ENCODE measurements around the gene LPCAT3. TPM values are rescaled to one million over a fixed set of nuclear protein-coding genes. Genes with fewer than 3 reads are reported as not detected.

Gene LPCAT3
- total RNA-seq, 1 donor from 2014 or later = 40.2 TPM

DNA sequence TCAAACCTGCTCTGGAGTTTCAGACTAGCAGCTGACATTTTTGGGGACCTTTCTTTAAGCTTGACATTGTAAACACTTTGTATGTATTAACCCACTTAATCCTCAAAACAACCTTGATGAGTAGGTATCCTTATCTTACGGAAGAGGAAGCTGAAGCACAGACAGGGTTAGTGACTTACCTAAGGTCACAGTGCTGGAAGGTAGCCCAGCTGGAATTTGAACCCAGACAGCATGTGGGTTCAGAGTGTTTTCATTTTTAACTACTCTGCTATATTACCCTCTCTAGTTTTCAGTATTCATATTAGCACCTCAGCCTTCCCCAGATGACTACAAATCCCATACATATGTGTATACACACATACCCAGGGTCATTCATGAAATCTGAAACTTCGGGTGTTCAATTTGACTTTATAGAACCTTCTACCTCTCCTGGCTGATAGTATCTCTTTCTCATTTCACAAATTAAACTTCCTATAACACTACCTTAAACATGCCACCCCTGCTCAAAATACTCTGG, 13.9 kb downstream of the LPCAT3 start:
- H3K4me3 Mint-ChIP-seq (ENCODE audit: unreplicated experiment) = no peak overlapping the region
- no peak for TF ChIP-seq CTCF (IDR thresholded peaks at IDR 0.05; ENCODE audit: unreplicated experiment)
- no peaks in the 10 kb centered on the region for H3K4me1 Mint-ChIP-seq (ENCODE audit: unreplicated experiment)
- H3K9me3 Mint-ChIP-seq (ENCODE audit: unreplicated experiment) = no peaks in the 10 kb centered on the region
- no peak for DNase-seq (ENCODE audit: low spot score)
- H3K27ac Mint-ChIP-seq (ENCODE audit: unreplicated experiment) = no peak overlapping the region
- H3K27me3 Mint-ChIP-seq (ENCODE audit: unreplicated experiment) = peaks cover 2% of the 10 kb centered on the region
- no peaks in the 10 kb centered on the region for H3K36me3 Mint-ChIP-seq (ENCODE audit: low read depth, unreplicated experiment)

DNA sequence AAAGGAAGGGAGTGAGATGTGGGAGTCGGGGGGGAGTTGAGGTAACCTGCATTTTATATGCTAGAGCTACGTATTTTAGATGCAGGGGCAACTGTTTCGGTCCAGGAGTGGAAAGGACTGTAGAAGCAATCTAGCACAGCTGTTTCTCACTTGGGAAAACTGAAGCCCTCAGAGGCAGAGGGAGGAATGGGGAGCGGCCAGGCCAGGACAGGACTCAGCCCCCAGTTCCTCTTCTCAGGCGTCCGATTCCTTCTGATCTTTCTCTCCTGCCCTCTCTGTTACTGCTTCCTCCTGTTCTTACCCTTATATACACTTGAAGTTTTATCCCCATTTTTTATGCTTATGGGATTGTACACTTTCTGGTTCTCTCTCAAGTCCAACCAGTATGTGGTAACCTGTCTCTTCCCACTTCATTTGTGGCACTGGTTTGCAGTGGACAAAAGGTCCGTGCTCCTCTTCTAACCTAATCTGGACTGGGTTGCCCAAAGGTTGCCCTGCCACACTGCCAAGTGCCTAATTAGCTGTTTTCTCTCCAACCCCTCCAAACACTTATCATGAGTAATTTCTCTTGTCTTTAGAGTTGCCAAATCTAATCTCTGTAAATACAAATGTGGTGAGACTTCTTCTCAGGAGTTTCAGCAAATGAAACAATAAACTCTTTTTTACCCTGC, 16.2 kb downstream of the LPCAT3 start:
- Mint-ChIP-seq H3K36me3 (ENCODE audit: low read depth, unreplicated experiment) (no peaks in the 10 kb centered on the region), H3K4me1 (ENCODE audit: unreplicated experiment) (no peaks in the 10 kb centered on the region), H3K4me3 (ENCODE audit: unreplicated experiment) (no peak overlapping the region), H3K27me3 (ENCODE audit: unreplicated experiment) (peaks cover 2% of the 10 kb centered on the region), H3K9me3 (ENCODE audit: unreplicated experiment) (no peaks in the 10 kb centered on the region), H3K27ac (ENCODE audit: unreplicated experiment) (no peak overlapping the region)
- no peak for DNase-seq (ENCODE audit: low spot score)
- no peak for TF ChIP-seq CTCF (IDR thresholded peaks at IDR 0.05; ENCODE audit: unreplicated experiment)

GRCh38 chr12:6998715-6999451, 19.4 kb downstream of the LPCAT3 start:
- Mint-ChIP-seq H3K36me3 (ENCODE audit: low read depth, unreplicated experiment) (peaks cover 13% of the 10 kb centered on the region), H3K4me3 (ENCODE audit: unreplicated experiment) (no peak overlapping the region), H3K27me3 (ENCODE audit: unreplicated experiment) (peaks cover 3% of the 10 kb centered on the region), H3K4me1 (ENCODE audit: unreplicated experiment) (no peaks in the 10 kb centered on the region), H3K9me3 (ENCODE audit: unreplicated experiment) (no peaks in the 10 kb centered on the region), H3K27ac (ENCODE audit: unreplicated experiment) (no peak overlapping the region)
- no peak for TF ChIP-seq CTCF (IDR thresholded peaks at IDR 0.05; ENCODE audit: unreplicated experiment)
- DNase-seq (ENCODE audit: low spot score) = no peak

DNA sequence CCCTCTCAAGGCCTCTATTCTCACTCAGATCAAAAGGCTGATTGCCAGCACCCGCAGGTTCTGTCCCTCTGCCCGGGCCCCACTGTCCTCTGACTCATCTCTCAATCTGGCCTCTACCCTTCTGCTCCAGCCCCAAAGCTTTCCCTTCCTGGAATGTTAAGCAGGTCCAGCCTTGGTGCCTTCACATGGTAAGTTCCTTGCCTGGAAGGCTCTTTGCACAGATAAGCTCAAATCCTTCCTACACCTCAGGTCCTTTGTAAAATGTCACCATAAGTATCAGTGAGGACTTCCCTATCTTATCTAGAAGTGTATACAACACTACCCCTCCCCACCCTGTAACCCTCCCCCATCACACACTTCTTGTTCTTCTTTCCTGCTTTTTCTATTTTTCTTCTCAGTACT, 22.2 kb downstream of the LPCAT3 start:
- no peak for DNase-seq (ENCODE audit: low spot score)
- no peaks in the 10 kb centered on the region for H3K4me1 Mint-ChIP-seq (ENCODE audit: unreplicated experiment)
- H3K27me3 Mint-ChIP-seq (ENCODE audit: unreplicated experiment) = peaks cover 2% of the 10 kb centered on the region
- H3K4me3 Mint-ChIP-seq (ENCODE audit: unreplicated experiment) = no peak overlapping the region
- H3K36me3 Mint-ChIP-seq (ENCODE audit: low read depth, unreplicated experiment) = peaks cover 13% of the 10 kb centered on the region
- no peaks in the 10 kb centered on the region for H3K9me3 Mint-ChIP-seq (ENCODE audit: unreplicated experiment)
- TF ChIP-seq CTCF (IDR thresholded peaks at IDR 0.05; ENCODE audit: unreplicated experiment) = no peak
- no peak overlapping the region for H3K27ac Mint-ChIP-seq (ENCODE audit: unreplicated experiment)

All from endothelial cell (in vitro differentiated cells).